Heart left ventricle (tissue), 13 donors: ENCODE measurements around the gene PKP3.

Experiments used
- POLR2A ChIP-seq, 2 donors: fragments of 450-650 bp; IDR thresholded peaks; one replicate each; pipeline ENCODE4 v1.6.1; 2017; ENCODE audit warnings: antibody characterized with exemption in 2 of 2, mild to moderate bottlenecking in 2 of 2, moderate library complexity in 2 of 2
- TF ChIP-seq, protein P1 (sequence below), 12 donors: fragments of 200-600 bp; sonication (generic) in 4 of 12; IDR thresholded peaks; one replicate each; pipeline versions ENCODE4 v1.5.0 to v1.8.0; 2018 to 2022; ENCODE audit warnings: antibody characterized with exemption in 12 of 12, mild to moderate bottlenecking in 5 of 12
- donor health status: ischemic (EF 13 %, LVEDD 7.1; RV severe dilation, severe dysfunction).
- donor health status: DM: no; HTN: yes; CAD: no.
- donor health status: DM: no; HTN: no; CAD: no.
- donor health status: ischemic (EF 25% LVEDD 6.9; RV normal size, moderate dysfunction).
- donor health status: ischemic (EF 25% LVEDD 5.7; RV mildly dilated, moderate dysfunction).
- donor health status: ischemic (EF 35%, LVEDD 5.7; RV mildly dilated, moderate dysfunction).
- donor health status: nonischemic (EF 11% LVEDD 7.7; RV severe dilation, severe dysfunction).
- donor health status: DM: yes; HTN: yes; CAD: no.
- donor health status: PGD.
- donor health status: ischemic (EF 29% LVEDD 5.4; RV normal size, mild dysfunction).
- donor health status: nonischemic (EF 23%, LVEDD 6.1; RV moderate dilation, normal function).

DNA sequence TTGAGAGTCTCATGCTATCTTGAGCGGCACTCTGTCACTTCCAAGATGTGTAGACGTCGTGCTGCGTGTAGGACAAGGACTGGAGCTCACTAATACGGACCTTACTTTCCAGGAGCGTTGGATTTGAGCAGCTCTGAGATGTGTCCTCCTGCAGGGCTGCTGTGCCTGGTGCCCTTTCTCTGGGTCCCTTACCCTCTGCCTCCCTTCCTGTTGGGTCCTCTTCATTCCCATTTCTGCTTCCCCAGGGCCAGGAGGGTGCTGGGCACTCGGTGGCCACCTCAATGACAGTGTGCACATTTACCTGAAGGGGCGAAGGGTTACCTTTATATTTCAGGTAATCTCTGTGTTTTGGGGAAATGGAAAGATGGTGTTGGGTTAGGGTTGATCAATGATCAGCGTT, 60.0 kb downstream of the PKP3 start:
- TF ChIP-seq POLR2A (IDR thresholded peaks at IDR 0.05) = no peak
- TF ChIP-seq, protein P1, sequence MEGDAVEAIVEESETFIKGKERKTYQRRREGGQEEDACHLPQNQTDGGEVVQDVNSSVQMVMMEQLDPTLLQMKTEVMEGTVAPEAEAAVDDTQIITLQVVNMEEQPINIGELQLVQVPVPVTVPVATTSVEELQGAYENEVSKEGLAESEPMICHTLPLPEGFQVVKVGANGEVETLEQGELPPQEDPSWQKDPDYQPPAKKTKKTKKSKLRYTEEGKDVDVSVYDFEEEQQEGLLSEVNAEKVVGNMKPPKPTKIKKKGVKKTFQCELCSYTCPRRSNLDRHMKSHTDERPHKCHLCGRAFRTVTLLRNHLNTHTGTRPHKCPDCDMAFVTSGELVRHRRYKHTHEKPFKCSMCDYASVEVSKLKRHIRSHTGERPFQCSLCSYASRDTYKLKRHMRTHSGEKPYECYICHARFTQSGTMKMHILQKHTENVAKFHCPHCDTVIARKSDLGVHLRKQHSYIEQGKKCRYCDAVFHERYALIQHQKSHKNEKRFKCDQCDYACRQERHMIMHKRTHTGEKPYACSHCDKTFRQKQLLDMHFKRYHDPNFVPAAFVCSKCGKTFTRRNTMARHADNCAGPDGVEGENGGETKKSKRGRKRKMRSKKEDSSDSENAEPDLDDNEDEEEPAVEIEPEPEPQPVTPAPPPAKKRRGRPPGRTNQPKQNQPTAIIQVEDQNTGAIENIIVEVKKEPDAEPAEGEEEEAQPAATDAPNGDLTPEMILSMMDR (IDR thresholded peaks at IDR 0.05) = no peak
